Endothelial cell of umbilical vein (primary cell): ENCODE results near the gene CDK5. TPM values are rescaled to one million over a fixed set of nuclear protein-coding genes. Genes with fewer than 3 reads are reported as not detected.

ENCODE experiments used
- BruUV-seq: library from RNA; stranded (reverse); fragments of 400-500 nt; replicated peaks from 2 replicates; lab custom pipeline; 2021; lab: Mats Ljungman, UMichigan
- CTCF ChIA-PET: fragments of 300-600, 350-600 bp; sonication (Branson Sonifier 250); formaldehyde crosslinking; loops from one replicate; lab custom pipeline; 2021; ENCODE audit warnings: antibody characterized with exemption, inconsistent platforms; lab: Charles Lee
- POLR2A ChIA-PET: fragments of 300-600, 350-600 bp; sonication (Branson Sonifier 250); formaldehyde crosslinking; loops from one replicate; lab custom pipeline; 2021; ENCODE audit warnings: antibody characterized with exemption, inconsistent platforms; lab: Charles Lee
- DNase-seq: peaks from one replicate; pipeline ENCODE4 v3.0.0-alpha.2; 2011; ENCODE audit warnings: low read depth, low spot score
- FAIRE-seq: peaks from 2 replicates; lab custom pipeline; 2011; peaks lifted over from hg19 to GRCh38; lab: Jason Lieb, UNC
- H2AFZ ChIP-seq: 2 replicates; pipeline ENCODE4 v1.6.0; 2012; ENCODE audit warnings: low read depth, low read length, control low read depth, inconsistent platforms
- H3K27ac ChIP-seq: 2 replicates; pipeline ENCODE4 v1.5.1; 2011; ENCODE audit warnings: low read depth, mild to moderate bottlenecking, control low read depth, low read length, moderate library complexity; ENCODE audit not compliant: insufficient read depth
- H3K27me3 ChIP-seq, 2 experiments: 2 replicates each; pipeline versions ENCODE4 v1.6.0 to v1.6.1; 2011; ENCODE audit warnings: low read length in 2 of 2, mixed read lengths in 1 of 2; ENCODE audit not compliant: control insufficient read depth in 2 of 2, insufficient read depth in 2 of 2
- H3K36me3 ChIP-seq, 2 experiments: 2 replicates in 1 of 2; 3 replicates in 1 of 2; pipeline ENCODE4 v1.5.1; 2011; ENCODE audit warnings: low read length in 2 of 2, mild to moderate bottlenecking in 1 of 2, moderate library complexity in 1 of 2; ENCODE audit not compliant: control insufficient read depth in 2 of 2, insufficient read depth in 2 of 2; ENCODE audit errors: extremely low read depth in 1 of 2
- H3K4me1 ChIP-seq: 3 replicates; pipeline ENCODE4 v1.5.1; 2011; ENCODE audit warnings: mild to moderate bottlenecking, low read length; ENCODE audit not compliant: control insufficient read depth, insufficient read depth; ENCODE audit errors: extremely low read depth
- H3K4me2 ChIP-seq: 2 replicates; pipeline ENCODE4 v1.6.1; 2011; ENCODE audit warnings: low read length, control low read depth, mixed read lengths; ENCODE audit not compliant: insufficient read depth
- H3K4me3 ChIP-seq, 3 experiments: fragments of 200-600 bp in 1 of 3; sonication (generic), shearing (Covaris generic) in 1 of 3; replicated peaks in 1 of 3; 2 replicates each; pipeline ENCODE4 v1.5.1; 2011 to 2016; ENCODE audit warnings: control low read depth in 3 of 3, low read length in 3 of 3, mild to moderate bottlenecking in 2 of 3, inconsistent platforms in 1 of 3, low read depth in 1 of 3, moderate library complexity in 1 of 3; ENCODE audit not compliant: insufficient read depth in 1 of 3
- H3K79me2 ChIP-seq: 2 replicates; pipeline ENCODE4 v1.6.0; 2012; ENCODE audit warnings: low read length, inconsistent platforms; ENCODE audit not compliant: control insufficient read depth, insufficient read depth
- H3K9ac ChIP-seq: replicated peaks from 2 replicates; pipeline ENCODE3; 2011; ENCODE audit warnings: low read length, control low read depth; ENCODE audit not compliant: insufficient read depth; ENCODE audit errors: extremely low read depth
- H3K9me1 ChIP-seq: replicated peaks from 3 replicates; pipeline ENCODE4 v1.6.0; 2011; ENCODE audit warnings: mild to moderate bottlenecking, low read length; ENCODE audit not compliant: control insufficient read depth, insufficient read depth; ENCODE audit errors: extremely low read depth
- H3K9me3 ChIP-seq: replicated peaks from 2 replicates; pipeline ENCODE4 v1.5.1; 2012; ENCODE audit warnings: low read length, inconsistent platforms; ENCODE audit not compliant: control insufficient read depth, insufficient read depth
- H4K20me1 ChIP-seq: replicated peaks from 2 replicates; pipeline ENCODE3; 2011; ENCODE audit warnings: mild to moderate bottlenecking, low read length; ENCODE audit not compliant: control insufficient read depth, insufficient read depth; ENCODE audit errors: extremely low read depth
- EZH2 ChIP-seq: IDR thresholded peaks from 2 replicates; pipeline ENCODE4 v1.6.1; 2012; ENCODE audit warnings: borderline replicate concordance, low read depth, mild to moderate bottlenecking, moderate library complexity, low read length, inconsistent platforms; ENCODE audit not compliant: severe bottlenecking
- FOS ChIP-seq: IDR thresholded peaks from 2 replicates; pipeline ENCODE4 v1.6.1; 2011; ENCODE audit warnings: mild to moderate bottlenecking, low read length, moderate library complexity, borderline replicate concordance; ENCODE audit not compliant: insufficient read depth
- GATA2 ChIP-seq: IDR thresholded peaks from 2 replicates; pipeline ENCODE4 v1.7.0; 2011; ENCODE audit warnings: low read depth, mild to moderate bottlenecking, moderate library complexity, mixed read lengths, low read length; ENCODE audit not compliant: insufficient read length, insufficient read depth
- JUN ChIP-seq: IDR thresholded peaks from 2 replicates; pipeline ENCODE4 v1.6.1; 2011; ENCODE audit warnings: borderline replicate concordance, low read depth; ENCODE audit not compliant: insufficient read length, insufficient read depth
- MYC ChIP-seq: IDR thresholded peaks from one replicate; pipeline ENCODE4 v1.6.1; 2011; ENCODE audit warnings: mild to moderate bottlenecking, low read depth, low read length
- POLR2A ChIP-seq: IDR thresholded peaks from 2 replicates; pipeline ENCODE4 v1.6.1; 2012; ENCODE audit warnings: low read depth, mild to moderate bottlenecking, control low read depth, low read length
- POLR2AphosphoS5 ChIP-seq: IDR thresholded peaks from 2 replicates; pipeline ENCODE4 v1.6.1; 2012; ENCODE audit warnings: low read depth, mild to moderate bottlenecking, control low read depth, low read length, moderate library complexity; ENCODE audit not compliant: insufficient read depth
- dilution Hi-C: fragments of 300-500 bp; cut with MboI; formaldehyde crosslinking; loops from one replicate; pipeline ENCODE4 v1.15.0; 2019; ENCODE audit warnings: low sequenced_read_pairs; ENCODE audit not compliant: extremely low pct_ligation_motif_present
- intact Hi-C: fragments of 100-400 bp; cut with micrococcal nuclease; formaldehyde crosslinking; loops from one replicate; pipeline ENCODE4 v1.10.0; 2022
- polyA plus RNA-seq, 4 experiments: library from polyadenylated mRNA; depleted of rRNA in 3 of 4; stranded (reverse) in 3 of 4; unstranded in 1 of 4; fragments of >200 nt; gene quantifications; 2 replicates each; pipeline versions ENCODE4 v1.2.1 to v1.2.3, GENCODE V29; 2011 to 2012; ENCODE audit warnings: missing spikeins in 1 of 4
- total RNA-seq: library from RNA; stranded (reverse); gene quantifications from 2 replicates; pipeline ENCODE4 v1.2.3, GENCODE V29; 2021
- TF ChIP-seq, protein P1 (sequence below), 2 donors: IDR thresholded peaks; 1 replicate in 1 of 2; 2 replicates in 1 of 2; pipeline ENCODE4 v1.5.1; 2011; ENCODE audit warnings: low read length in 2 of 2, mild to moderate bottlenecking in 2 of 2, moderate library complexity in 2 of 2, control low read depth in 1 of 2, inconsistent platforms in 1 of 2, low read depth in 1 of 2; ENCODE audit not compliant: insufficient read depth in 1 of 2; ENCODE audit errors: extremely low read depth in 1 of 2
- TF ChIP-seq, protein P2 (sequence below): IDR thresholded peaks from 2 replicates; pipeline ENCODE4 v1.6.1; 2011; ENCODE audit not compliant: insufficient read depth, insufficient read length

Gene CDK5
- total and polyA plus RNA-seq, 2 donors (not counting 3 experiments of a cell fraction or from before 2014, with no cell fraction given), result 16.5 to 38.3 TPM

DNA sequence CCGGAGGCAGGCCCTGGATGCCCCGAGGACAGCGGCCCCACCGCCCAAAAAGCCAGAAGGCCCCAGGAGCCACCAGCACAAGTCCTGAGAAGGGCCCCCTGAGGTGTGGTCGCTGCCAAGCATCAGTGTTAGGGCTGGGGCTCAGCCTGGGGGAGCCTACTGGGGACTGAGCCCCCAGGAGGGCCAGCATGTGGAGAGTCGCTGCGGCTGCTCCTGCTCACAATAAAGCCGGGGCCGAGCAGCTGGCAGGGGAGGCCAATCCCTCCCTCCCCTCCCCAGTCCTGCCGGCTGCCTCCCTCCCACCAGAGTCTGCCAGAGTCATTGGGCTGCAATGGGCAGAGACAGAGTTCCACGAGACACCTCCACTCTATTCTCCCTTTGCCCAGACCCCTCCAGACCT lies 12.4 kb downstream of the CDK5 start:
- Histone ChIP-seq H3K27me3 (peaks cover 0 to 1% of the 10 kb centered on the region in 2 experiments), H3K9ac (no peak overlapping the region), H3K36me3 (no peaks in the 10 kb centered on the region), H3K79me2 (no peaks in the 10 kb centered on the region), H3K9me3 (no peaks in the 10 kb centered on the region), H3K4me2 (no peak overlapping the region), H3K4me3 (no peak overlapping the region), H2AFZ (no peak overlapping the region), H4K20me1 (no peaks in the 10 kb centered on the region), H3K9me1 (no peaks in the 10 kb centered on the region), H3K4me1 (peaks cover under 1% of the 10 kb centered on the region), H3K27ac (no peak overlapping the region)
- CTCF ChIA-PET, result interaction anchor here (1.0 to 1.6 kb wide), 2 partner anchors 17 to 27 kb away, joined by 5 read pairs; partner anchors contain the start of gene ABCB8
- TF ChIP-seq, protein P1, sequence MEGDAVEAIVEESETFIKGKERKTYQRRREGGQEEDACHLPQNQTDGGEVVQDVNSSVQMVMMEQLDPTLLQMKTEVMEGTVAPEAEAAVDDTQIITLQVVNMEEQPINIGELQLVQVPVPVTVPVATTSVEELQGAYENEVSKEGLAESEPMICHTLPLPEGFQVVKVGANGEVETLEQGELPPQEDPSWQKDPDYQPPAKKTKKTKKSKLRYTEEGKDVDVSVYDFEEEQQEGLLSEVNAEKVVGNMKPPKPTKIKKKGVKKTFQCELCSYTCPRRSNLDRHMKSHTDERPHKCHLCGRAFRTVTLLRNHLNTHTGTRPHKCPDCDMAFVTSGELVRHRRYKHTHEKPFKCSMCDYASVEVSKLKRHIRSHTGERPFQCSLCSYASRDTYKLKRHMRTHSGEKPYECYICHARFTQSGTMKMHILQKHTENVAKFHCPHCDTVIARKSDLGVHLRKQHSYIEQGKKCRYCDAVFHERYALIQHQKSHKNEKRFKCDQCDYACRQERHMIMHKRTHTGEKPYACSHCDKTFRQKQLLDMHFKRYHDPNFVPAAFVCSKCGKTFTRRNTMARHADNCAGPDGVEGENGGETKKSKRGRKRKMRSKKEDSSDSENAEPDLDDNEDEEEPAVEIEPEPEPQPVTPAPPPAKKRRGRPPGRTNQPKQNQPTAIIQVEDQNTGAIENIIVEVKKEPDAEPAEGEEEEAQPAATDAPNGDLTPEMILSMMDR (IDR thresholded peaks at IDR 0.05; ENCODE audit: extremely low read depth in 1 of 2, insufficient read depth in 1 of 2, low read depth in 1 of 2, low read length in 2 of 2), result no peak
- no peak for TF ChIP-seq POLR2AphosphoS5
- no peak for TF ChIP-seq EZH2
- no peak for TF ChIP-seq GATA2
- no peak for TF ChIP-seq FOS
- TF ChIP-seq MYC, result no peak
- TF ChIP-seq, protein P2, sequence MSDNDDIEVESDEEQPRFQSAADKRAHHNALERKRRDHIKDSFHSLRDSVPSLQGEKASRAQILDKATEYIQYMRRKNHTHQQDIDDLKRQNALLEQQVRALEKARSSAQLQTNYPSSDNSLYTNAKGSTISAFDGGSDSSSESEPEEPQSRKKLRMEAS, result no peak
- TF ChIP-seq JUN, result no peak
- TF ChIP-seq POLR2A, result no peak
- POLR2A ChIA-PET, result no interaction called here
- no TSS peak for BruUV-seq
- intact Hi-C loops (no loop called here), dilution Hi-C loops (no loop called here)
- no peak for FAIRE-seq
- no peak for DNase-seq
